Measurements from ENCODE around the gene ST7.

- TF ChIP-seq CTCF (IDR thresholded peaks at IDR 0.05; ENCODE audit: poor library complexity, severe bottlenecking) (no peak), EZH2 (IDR thresholded peaks at IDR 0.05; ENCODE audit: borderline replicate concordance, insufficient read depth, low read length, poor library complexity, severe bottlenecking) (no peak), POLR2AphosphoS5 (IDR thresholded peaks at IDR 0.05) (no peak), EP300 (conservative IDR thresholded peaks at IDR 0.05; ENCODE audit: poor library complexity, severe bottlenecking) (no peak), REST (IDR thresholded peaks at IDR 0.05; ENCODE audit: borderline replicate concordance) (no peak), RAD21 (conservative IDR thresholded peaks at IDR 0.05) (no peak), SMC3 (conservative IDR thresholded peaks at IDR 0.05; ENCODE audit: poor library complexity) (no peak)
Measured at GRCh38 chr7:117269886-117270285, 316.6 kb downstream of the ST7 start.
